ENCODE data around the gene MYO3B.

Gene MYO3B

DNA sequence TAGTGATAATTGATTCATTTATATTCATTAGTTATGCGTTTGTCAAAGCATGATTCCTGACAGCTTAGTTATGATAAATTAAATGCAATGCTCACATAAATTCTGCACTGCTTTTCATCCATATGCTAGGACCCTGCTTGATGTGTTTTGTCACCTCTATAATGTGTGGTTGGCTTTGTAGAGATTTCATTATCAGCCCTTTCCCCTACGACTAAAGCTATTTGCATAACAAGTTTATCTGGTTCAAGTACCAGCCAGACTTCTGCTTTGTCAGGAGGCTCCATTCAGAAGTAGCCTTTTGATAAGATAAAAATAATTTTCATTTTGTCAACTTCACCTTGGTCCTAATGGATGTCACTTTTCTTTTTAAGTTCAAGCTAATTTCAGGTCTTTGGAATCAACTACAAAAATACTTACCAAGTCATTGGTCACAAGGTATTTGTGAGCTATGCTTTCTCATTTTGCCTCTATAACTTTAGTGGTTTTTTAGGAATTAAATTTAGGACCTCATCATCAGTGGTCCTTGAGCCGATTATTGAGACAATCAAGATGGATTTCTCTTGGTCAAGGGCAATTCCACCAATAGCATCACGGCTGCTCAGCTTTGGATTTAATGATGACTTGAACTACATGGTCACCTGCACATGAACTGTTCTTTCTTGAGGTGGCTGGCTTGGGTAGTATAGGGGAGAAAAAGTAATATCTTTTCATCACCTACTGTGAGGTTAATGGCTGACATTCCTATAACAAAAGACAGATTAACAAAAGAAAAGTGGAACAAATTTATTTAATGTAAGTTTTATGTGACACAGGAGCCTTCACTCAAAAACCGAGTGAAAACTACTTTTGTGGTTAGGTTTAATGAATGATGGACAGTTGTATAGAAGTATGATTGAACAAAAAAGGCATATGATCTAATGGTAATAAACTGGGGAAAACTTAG, 162.1 kb downstream of the MYO3B start:
- Histone ChIP-seq H3K36me3 (ENCODE audit: insufficient read depth, low read length) (no peaks in the 10 kb centered on the region), H4K20me1 (ENCODE audit: insufficient read depth, low read length) (no peaks in the 10 kb centered on the region), H3K4me2 (ENCODE audit: insufficient read depth, low read length) (no peak overlapping the region), H3K27me3 (ENCODE audit: insufficient read depth, low read length, poor library complexity) (peaks cover 9% of the 10 kb centered on the region), H3K9ac (ENCODE audit: low read depth, low read length) (no peak overlapping the region), H3K9me3 (ENCODE audit: insufficient read depth, low read length, severe bottlenecking) (no peaks in the 10 kb centered on the region), H3K4me1 (ENCODE audit: insufficient read depth, low read length) (no peaks in the 10 kb centered on the region), H3K79me2 (ENCODE audit: insufficient read depth, low read length) (no peaks in the 10 kb centered on the region), H2AFZ (ENCODE audit: low read depth, low read length) (no peak overlapping the region), H3K4me3 (ENCODE audit: low read depth in 1 of 2, low read length in 2 of 2) (no peak overlapping the region), H3K27ac (ENCODE audit: low read length) (no peak overlapping the region)
- DNase-seq (no peak), ATAC-seq (ENCODE audit: insufficient read depth, low read depth) (no peak)
- no peak for TF ChIP-seq EZH2 (IDR thresholded peaks at IDR 0.05; ENCODE audit: borderline replicate concordance, low read depth, low read length, severe bottlenecking)
- TF ChIP-seq, protein P1, sequence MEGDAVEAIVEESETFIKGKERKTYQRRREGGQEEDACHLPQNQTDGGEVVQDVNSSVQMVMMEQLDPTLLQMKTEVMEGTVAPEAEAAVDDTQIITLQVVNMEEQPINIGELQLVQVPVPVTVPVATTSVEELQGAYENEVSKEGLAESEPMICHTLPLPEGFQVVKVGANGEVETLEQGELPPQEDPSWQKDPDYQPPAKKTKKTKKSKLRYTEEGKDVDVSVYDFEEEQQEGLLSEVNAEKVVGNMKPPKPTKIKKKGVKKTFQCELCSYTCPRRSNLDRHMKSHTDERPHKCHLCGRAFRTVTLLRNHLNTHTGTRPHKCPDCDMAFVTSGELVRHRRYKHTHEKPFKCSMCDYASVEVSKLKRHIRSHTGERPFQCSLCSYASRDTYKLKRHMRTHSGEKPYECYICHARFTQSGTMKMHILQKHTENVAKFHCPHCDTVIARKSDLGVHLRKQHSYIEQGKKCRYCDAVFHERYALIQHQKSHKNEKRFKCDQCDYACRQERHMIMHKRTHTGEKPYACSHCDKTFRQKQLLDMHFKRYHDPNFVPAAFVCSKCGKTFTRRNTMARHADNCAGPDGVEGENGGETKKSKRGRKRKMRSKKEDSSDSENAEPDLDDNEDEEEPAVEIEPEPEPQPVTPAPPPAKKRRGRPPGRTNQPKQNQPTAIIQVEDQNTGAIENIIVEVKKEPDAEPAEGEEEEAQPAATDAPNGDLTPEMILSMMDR (IDR thresholded peaks at IDR 0.05; ENCODE audit: borderline replicate concordance, extremely low read depth, low read length, poor library complexity, severe bottlenecking) = no peak

DNA sequence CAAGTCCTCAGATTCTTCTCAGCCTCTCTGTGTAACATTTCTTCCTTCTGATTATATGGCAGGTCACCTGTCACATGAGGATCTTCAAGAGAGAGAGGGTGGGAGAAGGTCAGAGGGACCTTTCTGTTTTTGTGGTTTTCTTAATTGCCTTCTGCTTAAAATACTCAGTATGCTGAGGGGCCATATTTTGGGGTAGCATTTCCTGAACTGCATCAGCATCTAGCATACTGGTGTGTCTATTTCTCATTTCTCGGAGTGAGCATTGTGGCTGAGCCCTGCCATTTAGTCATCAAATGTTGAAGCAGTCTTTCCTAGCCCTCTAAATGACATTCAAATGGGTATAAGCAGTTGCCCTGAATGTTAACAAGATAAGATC, 162.7 kb downstream of the MYO3B start:
- TF ChIP-seq EZH2 (IDR thresholded peaks at IDR 0.05; ENCODE audit: borderline replicate concordance, low read depth, low read length, severe bottlenecking) = no peak
- TF ChIP-seq, protein P1 (IDR thresholded peaks at IDR 0.05; ENCODE audit: borderline replicate concordance, extremely low read depth, low read length, poor library complexity, severe bottlenecking) = no peak
- Histone ChIP-seq H4K20me1 (ENCODE audit: insufficient read depth, low read length) (no peaks in the 10 kb centered on the region), H3K79me2 (ENCODE audit: insufficient read depth, low read length) (no peaks in the 10 kb centered on the region), H3K27ac (ENCODE audit: low read length) (no peak overlapping the region), H3K9me3 (ENCODE audit: insufficient read depth, low read length, severe bottlenecking) (no peaks in the 10 kb centered on the region), H3K36me3 (ENCODE audit: insufficient read depth, low read length) (no peaks in the 10 kb centered on the region), H2AFZ (ENCODE audit: low read depth, low read length) (no peak overlapping the region), H3K4me1 (ENCODE audit: insufficient read depth, low read length) (no peaks in the 10 kb centered on the region), H3K27me3 (ENCODE audit: insufficient read depth, low read length, poor library complexity) (peaks cover 9% of the 10 kb centered on the region), H3K4me3 (ENCODE audit: low read depth in 1 of 2, low read length in 2 of 2) (no peak overlapping the region), H3K4me2 (ENCODE audit: insufficient read depth, low read length) (no peak overlapping the region), H3K9ac (ENCODE audit: low read depth, low read length) (no peak overlapping the region)
- ATAC-seq (ENCODE audit: insufficient read depth, low read depth) (no peak), DNase-seq (no peak)

DNA sequence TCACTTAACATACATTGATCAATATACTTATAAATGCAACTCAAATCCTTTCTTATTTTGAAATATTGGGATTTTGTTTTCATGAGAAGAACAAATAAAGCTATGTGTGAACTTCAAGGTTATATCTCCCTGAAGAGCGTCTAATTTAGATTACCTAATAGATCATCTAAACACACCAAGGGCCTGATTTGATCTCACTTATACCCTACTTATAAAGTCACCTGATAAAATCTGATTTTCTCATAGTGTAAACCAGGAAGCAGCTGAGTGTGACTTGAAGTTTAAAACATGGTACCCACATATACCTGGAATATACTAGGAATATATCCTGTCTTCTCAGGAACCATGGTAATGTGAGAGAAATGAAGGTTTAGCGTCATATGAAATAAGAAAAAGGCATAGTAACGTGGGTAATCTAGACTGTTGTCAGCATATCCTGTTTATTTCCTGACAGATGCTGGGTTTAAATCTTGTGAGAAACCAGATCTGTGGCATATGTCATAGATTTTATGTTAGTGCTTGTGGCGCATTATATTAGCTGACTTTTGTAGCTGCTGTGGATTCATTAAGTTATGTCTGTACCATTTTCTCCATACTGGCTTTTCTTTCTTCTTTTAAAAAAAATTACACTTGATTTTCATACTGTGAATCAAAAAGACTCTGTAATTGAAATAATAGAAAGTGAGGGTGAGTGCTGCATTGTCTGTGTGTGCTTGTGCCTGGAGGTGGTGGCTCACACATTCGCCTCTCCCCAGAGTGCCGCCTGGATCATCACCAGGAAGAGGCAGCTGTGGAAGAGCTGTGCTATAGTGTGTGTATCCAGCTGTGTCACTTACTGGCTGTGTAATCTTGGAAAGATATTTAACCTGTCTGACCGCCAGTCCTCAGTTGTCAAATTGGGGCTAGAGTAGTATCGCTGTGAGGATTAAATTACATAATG, 164.0 kb downstream of the MYO3B start:
- ATAC-seq (ENCODE audit: insufficient read depth, low read depth) (no peak), DNase-seq (no peak)
- no peak overlapping the region for H2AFZ ChIP-seq (ENCODE audit: low read depth, low read length)
- TF ChIP-seq, protein P1 (IDR thresholded peaks at IDR 0.05; ENCODE audit: borderline replicate concordance, extremely low read depth, low read length, poor library complexity, severe bottlenecking) = no peak
- no peak for TF ChIP-seq EZH2 (IDR thresholded peaks at IDR 0.05; ENCODE audit: borderline replicate concordance, low read depth, low read length, severe bottlenecking)
- H3K9ac ChIP-seq (ENCODE audit: low read depth, low read length) = no peak overlapping the region
- no peak overlapping the region for H3K27ac ChIP-seq (ENCODE audit: low read length)
- no peaks in the 10 kb centered on the region for H3K9me3 ChIP-seq (ENCODE audit: insufficient read depth, low read length, severe bottlenecking)
- H3K4me1 ChIP-seq (ENCODE audit: insufficient read depth, low read length) = no peaks in the 10 kb centered on the region
- peaks cover 9% of the 10 kb centered on the region for H3K27me3 ChIP-seq (ENCODE audit: insufficient read depth, low read length, poor library complexity)
- H4K20me1 ChIP-seq (ENCODE audit: insufficient read depth, low read length) = no peaks in the 10 kb centered on the region
- no peaks in the 10 kb centered on the region for H3K79me2 ChIP-seq (ENCODE audit: insufficient read depth, low read length)
- H3K36me3 ChIP-seq (ENCODE audit: insufficient read depth, low read length) = no peaks in the 10 kb centered on the region
- no peak overlapping the region for H3K4me2 ChIP-seq (ENCODE audit: insufficient read depth, low read length)
- H3K4me3 ChIP-seq (ENCODE audit: low read depth in 1 of 2, low read length in 2 of 2) = no peak overlapping the region

Data from DND-41 (cell line).